ENCODE measurements around the gene CLUH. TPM values are rescaled to one million over a fixed set of nuclear protein-coding genes. Genes with fewer than 3 reads are reported as not detected.

The CLUH gene, protein sequence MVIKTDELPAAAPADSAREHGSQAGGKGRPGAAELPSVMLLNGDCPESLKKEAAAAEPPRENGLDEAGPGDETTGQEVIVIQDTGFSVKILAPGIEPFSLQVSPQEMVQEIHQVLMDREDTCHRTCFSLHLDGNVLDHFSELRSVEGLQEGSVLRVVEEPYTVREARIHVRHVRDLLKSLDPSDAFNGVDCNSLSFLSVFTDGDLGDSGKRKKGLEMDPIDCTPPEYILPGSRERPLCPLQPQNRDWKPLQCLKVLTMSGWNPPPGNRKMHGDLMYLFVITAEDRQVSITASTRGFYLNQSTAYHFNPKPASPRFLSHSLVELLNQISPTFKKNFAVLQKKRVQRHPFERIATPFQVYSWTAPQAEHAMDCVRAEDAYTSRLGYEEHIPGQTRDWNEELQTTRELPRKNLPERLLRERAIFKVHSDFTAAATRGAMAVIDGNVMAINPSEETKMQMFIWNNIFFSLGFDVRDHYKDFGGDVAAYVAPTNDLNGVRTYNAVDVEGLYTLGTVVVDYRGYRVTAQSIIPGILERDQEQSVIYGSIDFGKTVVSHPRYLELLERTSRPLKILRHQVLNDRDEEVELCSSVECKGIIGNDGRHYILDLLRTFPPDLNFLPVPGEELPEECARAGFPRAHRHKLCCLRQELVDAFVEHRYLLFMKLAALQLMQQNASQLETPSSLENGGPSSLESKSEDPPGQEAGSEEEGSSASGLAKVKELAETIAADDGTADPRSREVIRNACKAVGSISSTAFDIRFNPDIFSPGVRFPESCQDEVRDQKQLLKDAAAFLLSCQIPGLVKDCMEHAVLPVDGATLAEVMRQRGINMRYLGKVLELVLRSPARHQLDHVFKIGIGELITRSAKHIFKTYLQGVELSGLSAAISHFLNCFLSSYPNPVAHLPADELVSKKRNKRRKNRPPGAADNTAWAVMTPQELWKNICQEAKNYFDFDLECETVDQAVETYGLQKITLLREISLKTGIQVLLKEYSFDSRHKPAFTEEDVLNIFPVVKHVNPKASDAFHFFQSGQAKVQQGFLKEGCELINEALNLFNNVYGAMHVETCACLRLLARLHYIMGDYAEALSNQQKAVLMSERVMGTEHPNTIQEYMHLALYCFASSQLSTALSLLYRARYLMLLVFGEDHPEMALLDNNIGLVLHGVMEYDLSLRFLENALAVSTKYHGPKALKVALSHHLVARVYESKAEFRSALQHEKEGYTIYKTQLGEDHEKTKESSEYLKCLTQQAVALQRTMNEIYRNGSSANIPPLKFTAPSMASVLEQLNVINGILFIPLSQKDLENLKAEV (N-terminal part only)
- total RNA-seq, result 100 to 1,000 TPM; 107 to 123 TPM

DNA sequence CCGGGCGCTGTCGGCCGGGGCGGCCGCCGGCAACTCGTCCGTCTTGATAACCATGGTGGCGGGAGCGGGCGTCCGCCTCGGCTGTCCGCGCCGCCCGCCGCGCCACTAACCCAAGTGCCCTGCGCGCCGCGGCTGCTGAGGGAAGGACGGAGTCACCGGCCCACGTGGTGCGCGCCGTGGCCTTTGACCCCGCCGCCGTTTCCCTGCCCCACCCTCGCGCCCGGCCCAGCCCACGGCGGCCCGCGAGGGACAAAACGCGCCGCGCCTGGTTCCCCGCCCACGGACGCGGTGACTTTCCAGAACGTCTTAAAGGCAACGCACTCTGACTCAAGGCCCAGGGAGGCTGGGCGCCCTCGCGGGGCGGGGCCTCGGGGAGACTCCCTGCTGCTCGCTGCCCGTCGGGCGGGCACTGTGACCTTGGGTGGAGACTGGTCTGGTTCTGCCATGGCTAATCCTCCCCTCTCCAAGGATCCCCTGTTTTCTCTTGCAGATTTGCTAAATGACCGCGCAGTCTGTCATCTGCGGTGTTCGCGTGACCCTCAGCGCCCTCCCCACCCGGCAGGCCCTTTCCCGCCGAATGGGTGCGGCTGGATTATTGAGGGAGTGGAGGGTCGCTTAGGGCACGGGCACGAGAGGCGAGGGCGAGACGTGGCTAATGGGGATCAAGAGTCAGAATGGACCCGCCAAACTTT is at the start of gene CLUH:
TSS of gene CLUH (minus strand) at position 157 of the 692 bp plus-strand sequence. CDS start at position 54, 103 bp downstream.
- H3K4me1 Mint-ChIP-seq, result peaks cover 35% of the 10 kb centered on the region
- ChIA-PET CTCF (no interaction called here), POLR2A (interaction anchor here (0.6 kb wide), 1 partner anchor 119 kb away, joined by 3 read pairs; no protein-coding TSS in a partner anchor)
- intact Hi-C loops (cut with DNase I, micrococcal nuclease), result loop anchor here in 1 of 2 experiments (1.0 to 5.0 kb wide), 11 partner anchors 75 to 957 kb away; partner anchors contain the start of genes CTNS, EMC6, METTL16 and MNT
- H3K27me3 Mint-ChIP-seq, result no peaks in the 10 kb centered on the region
- ATAC-seq (peak; percentile 95), DNase-seq (peak; percentile 98)
- H3K4me3 Mint-ChIP-seq, result peak within 1 kb of the TSS; percentile 86
- peak within 1 kb of the TSS; percentile 84 for H3K27ac Mint-ChIP-seq
- H3K9me3 Mint-ChIP-seq (ENCODE audit: low read depth), result no peaks in the 10 kb centered on the region
- H3K36me3 Mint-ChIP-seq (ENCODE audit: low read depth), result peaks cover 8% of the 10 kb centered on the region

DNA sequence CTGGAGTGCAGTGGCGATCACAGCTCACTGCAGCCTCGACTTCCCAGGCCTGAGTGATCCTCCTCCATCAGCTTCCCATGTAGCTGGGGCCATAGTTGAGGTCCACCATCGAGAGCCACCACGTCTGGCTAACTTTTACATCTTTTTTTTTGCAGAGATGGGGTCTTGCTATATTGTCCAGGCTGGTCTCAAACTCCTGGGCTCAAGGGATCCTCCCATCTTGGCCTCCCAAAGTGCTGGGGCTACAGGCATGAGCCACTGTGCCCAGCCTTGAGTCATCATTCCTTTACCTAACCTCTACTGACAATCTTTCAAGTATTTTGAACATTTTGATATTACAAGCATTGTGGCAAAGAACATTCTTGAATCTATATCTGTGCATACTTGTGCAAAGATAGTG is 47.3 kb upstream of the CLUH start:
- no peak for ATAC-seq
- peaks cover 38% of the 10 kb centered on the region for H3K27me3 Mint-ChIP-seq
- POLR2A ChIA-PET, result no interaction called here

DNA sequence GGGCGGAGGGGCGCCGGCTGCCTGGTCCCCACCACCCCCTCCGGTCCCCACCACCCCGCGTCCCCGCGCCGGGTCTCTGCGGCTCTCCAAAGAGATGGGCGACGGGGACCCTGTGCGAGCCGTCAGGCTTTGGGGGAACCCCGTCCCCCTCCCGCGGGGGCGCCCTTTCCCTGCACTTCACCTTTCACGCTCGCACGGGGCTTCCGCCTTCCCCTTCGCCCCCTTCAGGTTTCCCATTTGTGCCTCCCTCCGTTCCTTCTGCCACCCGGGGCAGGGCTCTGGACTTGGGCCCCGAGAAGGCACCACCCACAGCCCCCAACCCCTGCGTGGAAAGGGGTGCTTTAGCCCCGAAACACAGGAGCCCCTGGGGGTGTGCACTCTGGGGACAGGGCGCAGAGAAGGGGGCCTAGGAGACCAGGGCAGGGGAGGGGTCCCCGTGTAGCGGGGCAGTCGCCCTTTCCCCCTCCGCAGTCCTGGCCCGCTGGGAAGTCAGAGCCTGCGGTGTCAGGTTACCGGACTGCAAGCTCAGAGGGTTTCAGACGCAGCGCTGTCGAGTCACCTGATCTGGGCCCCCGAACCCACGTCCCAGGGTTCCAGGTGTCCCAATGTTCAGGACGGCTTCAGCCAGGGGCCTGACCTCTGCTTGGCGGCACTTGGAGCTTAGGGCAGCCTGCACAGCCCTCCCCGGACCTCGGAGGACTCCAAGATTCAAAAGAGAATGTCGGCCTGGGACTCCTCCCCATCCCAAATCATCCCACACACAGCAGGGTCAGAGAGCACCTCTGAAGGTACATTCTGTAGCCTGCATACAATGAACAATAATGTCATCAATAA is 44.5 kb upstream of the CLUH start:
- CTCF ChIA-PET, result interaction anchor here (0.6 to 0.7 kb wide), 2 partner anchors 50 to 1550 kb away, joined by 3 read pairs; no protein-coding TSS in a partner anchor
- H3K36me3 Mint-ChIP-seq (ENCODE audit: low read depth), result no peaks in the 10 kb centered on the region

More for the DNA sequence above, 47.3 kb upstream of the CLUH start:
- no peak for DNase-seq
- H3K36me3 Mint-ChIP-seq (ENCODE audit: low read depth), result no peaks in the 10 kb centered on the region
- CTCF ChIA-PET, result interaction anchor here (0.7 to 1.3 kb wide), 2 partner anchors 20 to 80 kb away, joined by 3 to 4 read pairs; no protein-coding TSS in a partner anchor
- no peak overlapping the region for H3K4me3 Mint-ChIP-seq
- peaks cover 3% of the 10 kb centered on the region for H3K4me1 Mint-ChIP-seq
- no peaks in the 10 kb centered on the region for H3K9me3 Mint-ChIP-seq (ENCODE audit: low read depth)
- intact Hi-C loops (cut with DNase I, micrococcal nuclease), result no loop called here
- no peak overlapping the region for H3K27ac Mint-ChIP-seq

DNA sequence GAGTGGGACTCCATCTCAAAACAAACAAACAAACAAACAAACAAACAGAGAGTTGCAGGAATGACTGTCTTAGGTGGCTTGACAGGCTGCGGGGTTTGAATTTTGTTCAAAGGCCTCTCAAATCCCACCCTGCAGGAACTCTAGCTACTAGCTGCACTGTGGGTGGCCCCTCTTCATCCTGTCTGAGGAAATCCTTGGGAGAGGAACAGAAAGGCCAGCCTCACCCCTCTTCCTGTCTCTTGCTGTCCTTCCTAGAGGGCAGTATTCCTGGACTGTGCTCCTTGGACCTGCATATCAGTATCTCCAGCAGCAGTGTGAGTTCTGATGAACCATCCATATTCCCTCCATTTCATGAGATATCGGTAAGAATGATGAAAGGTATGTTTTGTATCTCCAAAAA is 39.9 kb upstream of the CLUH start:
- Mint-ChIP-seq H3K9me3 (ENCODE audit: low read depth) (no peaks in the 10 kb centered on the region), H3K36me3 (ENCODE audit: low read depth) (no peaks in the 10 kb centered on the region), H3K4me1 (peaks cover 3% of the 10 kb centered on the region), H3K27me3 (peaks cover 42% of the 10 kb centered on the region), H3K4me3 (no peak overlapping the region), H3K27ac (no peak overlapping the region)
- CTCF ChIA-PET, result interaction anchor here (0.6 kb wide), 1 partner anchor 30 kb away, joined by 3 read pairs; no protein-coding TSS in a partner anchor
- intact Hi-C loops (cut with DNase I, micrococcal nuclease), result no loop called here
- POLR2A ChIA-PET, result interaction anchor here (0.6 kb wide), 1 partner anchor 859 kb away, joined by 3 read pairs; no protein-coding TSS in a partner anchor
- ATAC-seq (no peak), DNase-seq (no peak)

More for the DNA sequence above, 44.5 kb upstream of the CLUH start:
- ATAC-seq (no peak), DNase-seq (no peak)
- peaks cover 41% of the 10 kb centered on the region for H3K27me3 Mint-ChIP-seq
- peaks cover 3% of the 10 kb centered on the region for H3K4me1 Mint-ChIP-seq
- no peak overlapping the region for H3K4me3 Mint-ChIP-seq
- POLR2A ChIA-PET, result no interaction called here
- intact Hi-C loops (cut with DNase I, micrococcal nuclease), result no loop called here
- H3K9me3 Mint-ChIP-seq (ENCODE audit: low read depth), result no peaks in the 10 kb centered on the region
- H3K27ac Mint-ChIP-seq, result no peak overlapping the region

DNA sequence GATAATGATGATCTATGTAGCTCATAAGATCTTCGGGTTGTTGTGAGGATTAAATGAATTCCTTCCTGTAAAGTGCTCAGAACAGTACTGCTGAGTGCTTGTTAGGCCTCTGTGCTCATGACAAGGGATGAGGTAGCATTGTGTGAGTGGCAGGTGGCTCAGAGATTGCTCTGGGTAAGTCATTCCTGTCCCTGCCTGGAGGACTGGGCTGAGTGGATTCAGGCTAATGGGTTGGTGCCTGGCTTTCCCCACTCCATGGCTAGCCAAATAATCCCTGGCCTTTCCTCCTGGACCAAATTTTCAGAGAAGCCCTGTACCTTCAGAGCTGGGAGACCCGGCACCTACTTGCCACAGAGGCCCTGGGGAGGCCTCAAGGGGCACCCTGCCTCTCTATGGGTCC is 39.2 kb upstream of the CLUH start:
- peaks cover 3% of the 10 kb centered on the region for H3K4me1 Mint-ChIP-seq
- ChIA-PET CTCF (no interaction called here), POLR2A (no interaction called here)
- no peak for ATAC-seq
- DNase-seq, result no peak
- peaks cover 42% of the 10 kb centered on the region for H3K27me3 Mint-ChIP-seq
- intact Hi-C loops (cut with DNase I, micrococcal nuclease), result no loop called here
- H3K9me3 Mint-ChIP-seq (ENCODE audit: low read depth), result no peaks in the 10 kb centered on the region
- no peak overlapping the region for H3K4me3 Mint-ChIP-seq
- H3K36me3 Mint-ChIP-seq (ENCODE audit: low read depth), result no peaks in the 10 kb centered on the region
- no peak overlapping the region for H3K27ac Mint-ChIP-seq

DNA sequence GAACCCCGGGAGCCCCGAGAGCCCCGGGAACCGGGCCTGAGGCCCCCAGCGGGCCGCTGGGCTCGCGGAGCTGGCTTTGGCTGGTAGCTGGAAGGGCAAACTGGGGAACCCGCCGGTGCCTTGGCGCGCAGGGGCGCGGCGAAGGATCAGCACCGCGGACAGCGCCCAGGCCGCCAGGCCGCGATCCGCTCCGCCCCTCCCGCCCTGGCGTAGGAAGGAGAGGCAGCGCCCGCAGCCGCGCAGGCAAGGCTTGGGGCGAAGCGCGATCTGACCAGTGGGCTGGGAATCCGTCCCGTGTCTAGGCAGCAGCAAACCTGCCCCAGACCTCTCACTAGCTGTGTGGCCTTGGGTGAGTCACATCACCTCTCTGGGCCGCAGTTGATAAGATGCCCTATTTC is 38.2 kb upstream of the CLUH start:
- no peak overlapping the region for H3K4me3 Mint-ChIP-seq
- DNase-seq, result peak; percentile 84
- intact Hi-C loops (cut with DNase I, micrococcal nuclease), result no loop called here
- no peaks in the 10 kb centered on the region for H3K4me1 Mint-ChIP-seq
- CTCF ChIA-PET, result interaction anchor here (1.0 kb wide), 1 partner anchor 312 kb away, joined by 3 read pairs; no protein-coding TSS in a partner anchor
- peaks cover 45% of the 10 kb centered on the region for H3K27me3 Mint-ChIP-seq
- POLR2A ChIA-PET, result no interaction called here
- no peaks in the 10 kb centered on the region for H3K9me3 Mint-ChIP-seq (ENCODE audit: low read depth)
- H3K27ac Mint-ChIP-seq, result no peak overlapping the region
- ATAC-seq, result peak; percentile 97
- H3K36me3 Mint-ChIP-seq (ENCODE audit: low read depth), result no peaks in the 10 kb centered on the region

DNA sequence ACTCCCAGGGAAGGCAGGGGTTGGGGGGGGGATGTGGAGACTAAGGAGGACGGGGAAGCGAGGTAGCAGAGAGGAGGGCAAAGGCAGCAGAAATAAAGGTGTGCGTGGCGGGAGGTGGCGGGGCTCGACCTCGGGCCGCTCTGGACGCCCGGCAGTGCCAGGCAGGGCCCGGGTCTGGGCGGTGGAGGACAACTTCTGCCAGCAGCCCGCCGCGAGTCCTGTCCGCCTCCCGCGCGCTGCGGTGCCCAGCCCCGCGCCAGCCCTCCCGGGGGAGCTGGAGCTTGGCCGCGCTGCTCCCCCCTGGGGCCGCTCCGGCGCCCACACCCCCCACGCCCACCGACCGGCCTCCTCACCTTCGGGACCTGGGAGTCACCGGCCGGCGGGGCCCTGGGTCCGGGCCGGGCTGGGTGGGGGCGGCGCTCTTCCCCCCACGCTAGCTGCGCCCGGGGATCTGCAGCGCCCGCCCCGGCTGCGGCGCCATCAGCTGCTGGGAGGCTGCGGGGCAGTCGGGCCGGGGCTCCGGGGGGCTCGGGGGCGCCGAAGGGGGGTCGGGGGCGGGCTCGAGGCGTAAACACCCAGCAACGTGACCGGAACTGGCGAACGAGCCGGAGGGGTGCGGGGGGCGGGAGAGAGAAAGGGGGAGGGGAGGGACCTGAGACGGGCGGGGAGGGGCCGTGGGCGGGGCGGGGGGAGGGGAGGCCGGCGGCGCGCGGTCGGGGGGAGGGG is 37.7 kb upstream of the CLUH start, which contains the start of gene CCDC92B:
TSS of gene CCDC92B (minus strand) at position 595 of the 726 bp plus-strand sequence. CDS start 14,507 bp downstream, outside the sequence.
- Mint-ChIP-seq H3K4me3 (no peak within 1 kb of the TSS), H3K9me3 (ENCODE audit: low read depth) (no peaks in the 10 kb centered on the region), H3K27me3 (peaks cover 46% of the 10 kb centered on the region), H3K27ac (no peak within 1 kb of the TSS), H3K36me3 (ENCODE audit: low read depth) (no peaks in the 10 kb centered on the region), H3K4me1 (no peaks in the 10 kb centered on the region)
- intact Hi-C loops (cut with DNase I, micrococcal nuclease), result no loop called here
- DNase-seq (no peak), ATAC-seq (no peak)
- CTCF ChIA-PET, result interaction anchor here (1.0 kb wide), 1 partner anchor 312 kb away, joined by 3 read pairs; no protein-coding TSS in a partner anchor
- POLR2A ChIA-PET, result interaction anchor here (0.6 kb wide), 1 partner anchor 79 kb away, joined by 4 read pairs; no protein-coding TSS in a partner anchor

DNA sequence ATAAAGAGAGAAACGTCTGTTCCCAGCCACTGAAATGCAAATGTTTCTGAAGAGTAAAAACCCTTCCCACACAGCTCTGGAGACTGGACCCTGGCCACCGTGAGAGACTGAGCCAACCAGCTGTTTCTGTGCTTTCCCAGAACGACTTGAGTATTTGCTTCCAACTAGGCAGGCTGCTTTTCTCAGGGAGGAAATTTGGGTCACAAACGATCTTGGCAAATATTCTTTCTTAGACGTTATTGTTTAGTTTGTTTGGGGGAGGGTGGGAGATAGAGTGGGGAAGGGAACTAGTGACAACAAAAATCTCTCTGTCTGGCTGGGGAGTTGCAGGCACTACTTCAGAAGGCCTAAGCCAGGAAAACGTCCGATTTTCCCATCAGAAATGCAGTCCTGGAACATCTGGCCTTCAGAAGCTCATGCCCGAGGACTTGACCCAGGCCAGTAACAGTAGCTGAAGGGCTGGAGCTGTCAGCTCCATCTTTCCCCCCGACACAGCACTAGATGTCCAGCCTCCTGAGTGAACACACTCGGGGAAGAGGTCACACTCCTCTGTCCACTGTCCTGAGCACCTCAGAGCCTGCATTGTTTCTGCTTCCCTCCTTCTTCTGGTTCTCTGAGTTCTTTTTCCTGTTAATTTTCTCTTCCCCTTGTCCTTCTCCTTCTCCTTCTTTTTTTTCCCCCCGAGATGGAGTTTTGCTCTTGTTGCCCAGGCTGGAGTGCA is 33.9 kb upstream of the CLUH start:
- ATAC-seq, result no peak
- POLR2A ChIA-PET, result no interaction called here

DNA sequence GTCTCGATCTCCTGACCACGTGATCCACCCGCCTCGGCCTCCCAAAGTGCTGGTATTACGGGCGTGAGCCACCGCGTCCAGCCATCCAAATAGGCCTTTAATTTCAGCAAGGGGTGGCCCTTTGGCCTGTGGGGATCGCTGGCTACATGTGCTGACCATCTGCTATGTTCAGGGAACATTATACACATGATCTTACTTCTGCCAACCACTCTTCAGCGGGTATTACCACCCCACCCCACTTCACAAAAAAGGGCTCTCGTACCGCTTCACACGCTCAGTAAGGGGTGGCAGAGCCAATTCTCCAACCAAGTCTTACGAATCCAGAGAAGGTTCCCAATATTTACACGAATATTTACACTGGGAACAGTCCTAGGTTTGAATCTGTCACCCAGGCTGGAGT is 26.1 kb upstream of the CLUH start:
- CTCF ChIA-PET, result no interaction called here
- H3K4me1 Mint-ChIP-seq, result no peaks in the 10 kb centered on the region
- no peak for DNase-seq
- H3K27ac Mint-ChIP-seq, result no peak overlapping the region
- H3K27me3 Mint-ChIP-seq, result peaks cover 9% of the 10 kb centered on the region
- H3K4me3 Mint-ChIP-seq, result no peak overlapping the region
- H3K9me3 Mint-ChIP-seq (ENCODE audit: low read depth), result no peaks in the 10 kb centered on the region
- intact Hi-C loops (cut with DNase I, micrococcal nuclease), result no loop called here
- POLR2A ChIA-PET, result no interaction called here
- H3K36me3 Mint-ChIP-seq (ENCODE audit: low read depth), result no peaks in the 10 kb centered on the region
- no peak for ATAC-seq

More for the DNA sequence above, 33.9 kb upstream of the CLUH start:
- no peak for DNase-seq
- intact Hi-C loops (cut with DNase I, micrococcal nuclease), result no loop called here
- CTCF ChIA-PET, result interaction anchor here (0.7 kb wide), 1 partner anchor 187 kb away, joined by 4 read pairs; no protein-coding TSS in a partner anchor
- H3K27ac Mint-ChIP-seq, result no peak overlapping the region
- no peaks in the 10 kb centered on the region for H3K36me3 Mint-ChIP-seq (ENCODE audit: low read depth)
- peaks cover 44% of the 10 kb centered on the region for H3K27me3 Mint-ChIP-seq
- H3K4me1 Mint-ChIP-seq, result no peaks in the 10 kb centered on the region
- H3K4me3 Mint-ChIP-seq, result no peak overlapping the region
- no peaks in the 10 kb centered on the region for H3K9me3 Mint-ChIP-seq (ENCODE audit: low read depth)
